ENCODE results near the gene CUEDC2.
A peak's percentile ranks its signal among the peaks of the same experiment; 100 is the strongest.

Gene CUEDC2, protein sequence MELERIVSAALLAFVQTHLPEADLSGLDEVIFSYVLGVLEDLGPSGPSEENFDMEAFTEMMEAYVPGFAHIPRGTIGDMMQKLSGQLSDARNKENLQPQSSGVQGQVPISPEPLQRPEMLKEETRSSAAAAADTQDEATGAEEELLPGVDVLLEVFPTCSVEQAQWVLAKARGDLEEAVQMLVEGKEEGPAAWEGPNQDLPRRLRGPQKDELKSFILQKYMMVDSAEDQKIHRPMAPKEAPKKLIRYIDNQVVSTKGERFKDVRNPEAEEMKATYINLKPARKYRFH
- long read RNA-seq, donor 1, transcript CUEDC2-201 (9 exons, 1,191 nt), result major isoform, 74 of 118 reads
- long read RNA-seq, donor 1, partial matches to known transcripts, result 35 of 118 reads
- long read RNA-seq, donor 1, other reads (novel, unspliced or antisense), result 5 of 118 reads
- long read RNA-seq, donor 2, transcript CUEDC2-201 (9 exons, 1,191 nt), result major isoform, 24 of 25 reads
- long read RNA-seq, donor 2, partial matches to known transcripts, result 0 of 25 reads
- long read RNA-seq, donor 2, other reads (novel, unspliced or antisense), result 0 of 25 reads
- long read RNA-seq, donor 3, transcript CUEDC2-201 (9 exons, 1,191 nt), result major isoform, 18 of 32 reads
- long read RNA-seq, donor 3, partial matches to known transcripts, result 13 of 32 reads
- long read RNA-seq, donor 3, other reads (novel, unspliced or antisense), result 0 of 32 reads
- long read RNA-seq, donor 4, transcript CUEDC2-201 (9 exons, 1,191 nt), result major isoform, 32 of 50 reads
- long read RNA-seq, donor 4, partial matches to known transcripts, result 18 of 50 reads
- long read RNA-seq, donor 4, other reads (novel, unspliced or antisense), result 0 of 50 reads
- long read RNA-seq, donor 5, transcript CUEDC2-201 (9 exons, 1,191 nt), result major isoform, 44 of 76 reads
- long read RNA-seq, donor 5, partial matches to known transcripts, result 23 of 76 reads
- long read RNA-seq, donor 5, other reads (novel, unspliced or antisense), result 5 of 76 reads
- long read RNA-seq, donor 6, transcript CUEDC2-201 (9 exons, 1,191 nt), result major isoform, 38 of 73 reads
- long read RNA-seq, donor 6, partial matches to known transcripts, result 26 of 73 reads
- long read RNA-seq, donor 6, other reads (novel, unspliced or antisense), result 7 of 73 reads
- long read RNA-seq, donor 7, transcript CUEDC2-201 (9 exons, 1,191 nt), result major isoform, 67 of 126 reads
- long read RNA-seq, donor 7, partial matches to known transcripts, result 24 of 126 reads
- long read RNA-seq, donor 7, other reads (novel, unspliced or antisense), result 31 of 126 reads
- long read RNA-seq, donor 8, transcript CUEDC2-201 (9 exons, 1,191 nt), result major isoform, 53 of 90 reads
- long read RNA-seq, donor 8, partial matches to known transcripts, result 20 of 90 reads
- long read RNA-seq, donor 8, other reads (novel, unspliced or antisense), result 16 of 90 reads

GRCh38 chr10:102432162-102432950 is at the start of gene CUEDC2:
CUEDC2 (minus strand) TSS chr10:102432574; CDS start chr10:102425188, 7,386 bp downstream.
- DNase-seq, result peak; percentile 93

- no peak for DNase-seq
Measured at GRCh38 chr10:102480396-102480795, 48.0 kb upstream of the CUEDC2 start.

GRCh38 chr10:102479651-102480050 is 47.3 kb upstream of the CUEDC2 start:
- no peak for DNase-seq

DNA sequence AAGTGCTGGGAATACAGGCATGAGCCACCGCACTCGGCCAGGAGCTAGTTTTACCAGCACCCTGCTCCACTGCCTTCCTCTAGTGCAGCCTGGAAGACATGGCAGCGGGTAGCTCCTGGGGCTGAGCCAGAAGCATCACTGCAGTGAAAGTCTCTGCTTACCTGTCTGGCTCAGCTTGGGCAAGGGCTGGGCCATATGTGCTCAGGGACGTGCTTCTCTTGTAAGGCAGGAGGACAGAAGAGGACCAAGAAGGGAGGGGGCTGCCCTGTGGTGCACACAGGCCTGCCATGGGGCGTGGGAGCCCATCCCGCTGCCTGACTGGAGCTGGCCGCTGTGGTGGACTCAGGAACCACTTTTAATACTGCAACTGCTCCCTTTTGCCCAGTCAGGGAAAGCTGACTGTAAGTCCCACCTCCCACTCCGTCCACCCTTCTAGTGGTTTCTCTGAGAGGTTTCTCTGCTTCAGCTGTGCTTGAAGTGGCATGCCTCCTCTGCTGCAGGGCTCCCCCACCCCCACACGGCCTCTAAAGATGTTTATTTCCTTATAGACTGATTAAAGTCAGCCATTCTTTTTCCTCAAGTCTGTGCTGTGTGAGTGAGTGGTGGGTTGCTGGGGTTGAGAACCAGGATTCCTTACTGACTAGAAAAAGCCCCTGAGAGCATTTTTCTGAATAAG is 44.2 kb upstream of the CUEDC2 start:
- no peak for DNase-seq

- DNase-seq, result no peak
Measured at GRCh38 chr10:102475451-102476040, 43.2 kb upstream of the CUEDC2 start.

DNA sequence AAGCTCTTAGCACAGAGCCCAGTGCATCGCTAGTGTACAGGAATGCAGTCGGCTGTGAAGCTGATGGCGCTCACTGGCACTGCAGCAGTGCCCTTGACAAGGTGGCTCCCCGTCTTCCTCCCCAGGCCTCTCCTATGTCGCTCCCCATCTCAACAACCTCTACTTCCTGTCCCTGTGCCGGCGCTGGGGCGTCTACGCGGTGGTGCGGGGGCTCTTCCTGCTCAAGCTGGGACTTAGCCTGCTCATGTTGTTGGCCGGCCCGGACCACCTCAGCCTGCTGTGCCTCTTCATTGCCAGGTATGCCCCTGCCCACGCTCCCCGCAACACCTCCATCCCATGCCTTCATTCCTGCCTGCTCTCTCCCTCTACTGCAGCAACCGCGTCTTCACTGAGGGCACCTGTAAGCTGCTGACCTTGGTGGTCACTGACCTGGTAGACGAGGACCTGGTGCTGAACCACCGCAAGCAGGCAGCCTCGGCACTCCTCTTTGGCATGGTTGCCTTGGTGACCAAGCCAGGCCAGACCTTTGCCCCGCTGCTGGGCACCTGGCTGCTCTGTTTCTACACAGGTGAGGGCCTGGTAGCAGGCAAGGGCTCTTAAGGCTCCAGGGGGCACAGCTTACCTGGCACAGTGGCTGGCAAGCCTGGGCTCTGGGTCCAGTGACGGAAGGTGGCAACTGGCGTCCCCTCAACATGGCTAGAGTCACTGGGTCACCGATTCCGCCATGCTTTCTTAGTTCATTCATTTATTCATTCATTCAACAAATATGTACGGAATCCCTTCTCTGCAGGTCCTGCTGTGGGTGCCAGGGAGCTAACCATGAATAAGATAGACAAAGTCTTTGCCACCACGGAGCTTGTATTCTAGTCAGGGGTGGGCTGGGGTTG is 41.3 kb upstream of the CUEDC2 start:
- no peak for DNase-seq

- no peak for DNase-seq
Measured at GRCh38 chr10:102470579-102471546, 38.5 kb upstream of the CUEDC2 start.

- no peak for DNase-seq
Measured at GRCh38 chr10:102468683-102469082, 36.3 kb upstream of the CUEDC2 start.

GRCh38 chr10:102467971-102468438 is 35.6 kb upstream of the CUEDC2 start:
- no peak for DNase-seq

GRCh38 chr10:102467318-102467717 is 34.9 kb upstream of the CUEDC2 start:
- no peak for DNase-seq

DNA sequence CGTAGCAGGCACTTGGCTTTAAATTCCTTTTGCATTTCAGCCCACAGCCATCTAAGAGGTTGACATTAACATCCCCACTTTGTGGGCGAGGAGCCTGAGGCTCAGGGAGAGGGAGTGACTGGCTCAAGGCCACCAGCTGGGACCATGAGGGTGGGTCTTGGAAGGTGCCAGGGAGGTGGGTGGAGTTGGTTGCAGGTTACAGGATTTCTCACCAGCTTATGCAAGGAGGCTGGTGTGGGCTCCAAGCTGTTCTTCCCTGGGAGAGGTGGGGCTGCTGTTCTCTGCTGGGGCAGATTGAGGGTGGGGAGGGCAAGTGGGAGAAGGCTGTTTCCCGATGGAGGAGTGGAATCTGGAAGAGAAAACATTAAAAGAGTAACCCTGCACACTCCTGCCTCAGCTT is 33.1 kb upstream of the CUEDC2 start:
- no peak for DNase-seq

DNA sequence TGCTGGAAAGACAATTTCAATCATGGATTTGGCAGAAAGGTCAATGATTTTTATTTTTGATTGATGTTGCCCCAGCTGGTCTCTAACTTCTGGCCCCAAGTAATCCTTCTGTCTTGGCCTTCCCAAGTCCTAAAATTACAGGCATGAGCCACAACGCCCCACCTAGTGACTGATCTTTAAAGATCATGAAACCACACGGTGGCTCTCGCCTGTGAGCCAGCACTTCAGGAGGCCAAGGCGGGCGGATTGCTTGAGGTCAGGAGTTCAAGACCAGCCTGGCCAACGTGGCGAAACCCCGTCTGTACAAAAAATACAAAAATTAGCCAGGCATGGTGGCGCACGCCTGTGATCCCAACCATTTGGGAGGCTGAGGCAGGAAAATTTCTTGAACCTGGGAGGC is 31.6 kb upstream of the CUEDC2 start:
- DNase-seq, result no peak

GRCh38 chr10:102462512-102463054 is 30.2 kb upstream of the CUEDC2 start:
- DNase-seq, result no peak

DNA sequence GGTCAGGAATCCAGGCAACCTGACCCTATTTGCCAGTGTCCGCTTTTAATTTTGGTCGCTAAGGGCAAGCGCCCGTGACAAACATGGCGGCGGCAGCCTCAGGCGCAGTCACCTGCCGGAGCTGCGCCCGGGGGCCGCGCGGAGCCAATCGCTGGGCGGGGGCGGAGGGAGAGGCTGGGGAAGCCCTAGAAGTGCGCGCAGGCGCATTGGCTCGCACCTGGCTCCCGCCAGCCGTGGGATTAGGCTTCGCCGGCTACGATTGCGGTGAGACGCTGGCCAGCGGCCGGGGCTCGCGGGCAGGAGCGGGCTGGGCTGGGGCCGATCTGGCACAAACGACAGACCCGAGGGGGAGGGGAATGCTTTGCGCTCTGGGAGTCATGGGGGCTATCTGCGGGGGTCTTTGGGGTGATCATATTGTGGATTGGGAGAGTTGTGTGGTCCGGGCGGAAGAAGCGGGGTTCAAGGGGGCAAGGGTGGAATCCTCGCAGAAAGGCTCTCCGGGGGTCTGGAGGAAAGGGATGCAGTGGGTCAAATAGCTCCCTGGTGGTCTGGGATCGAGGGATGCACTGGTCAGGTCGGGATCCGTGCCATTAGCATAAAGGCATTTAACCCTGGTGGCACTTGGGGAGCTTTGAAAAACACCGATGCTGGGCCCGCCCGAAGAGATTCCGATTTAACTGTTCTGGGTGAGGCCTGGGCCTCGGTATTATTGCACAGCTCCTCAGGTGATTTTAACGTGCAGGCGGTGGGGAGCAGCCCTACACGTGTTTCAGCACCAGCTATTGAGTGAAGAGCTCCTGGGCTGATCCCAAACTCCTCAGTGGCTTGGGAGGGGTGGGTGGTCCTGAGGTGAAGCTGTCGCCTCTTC is 29.0 kb upstream of the CUEDC2 start:
- peak; percentile 80 for DNase-seq

DNA sequence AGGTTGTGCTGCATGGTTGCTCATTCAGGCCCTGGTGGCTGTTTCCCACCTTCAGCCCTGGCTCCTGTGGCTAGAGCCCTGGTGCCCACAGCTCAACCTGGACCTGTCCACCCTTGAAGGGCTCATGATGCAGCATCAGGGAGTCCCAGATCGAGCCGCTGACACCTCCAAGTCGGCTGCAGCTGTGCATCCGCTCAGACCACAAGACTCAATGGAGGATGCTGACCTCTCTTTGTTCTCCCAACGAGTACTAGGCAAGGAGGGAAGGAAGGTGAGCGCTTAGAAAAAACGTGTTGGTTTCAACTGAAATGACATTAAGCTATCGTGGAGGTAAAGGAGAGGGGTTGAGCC is 28.4 kb upstream of the CUEDC2 start:
- peak; percentile 78 for DNase-seq

- no peak for DNase-seq
Measured at GRCh38 chr10:102458656-102459055, 26.3 kb upstream of the CUEDC2 start.
